HG03457 (cell line): Measurements from ENCODE around the gene ACOT2.

Experiments
- ATAC-seq: cut with Tn5 transposase; IDR thresholded peaks from one replicate; pipeline ENCODE4 v1.9.1; 2021; ENCODE audit warnings: moderate number of reproducible peaks; ENCODE audit not compliant: unreplicated experiment

Gene ACOT2

DNA sequence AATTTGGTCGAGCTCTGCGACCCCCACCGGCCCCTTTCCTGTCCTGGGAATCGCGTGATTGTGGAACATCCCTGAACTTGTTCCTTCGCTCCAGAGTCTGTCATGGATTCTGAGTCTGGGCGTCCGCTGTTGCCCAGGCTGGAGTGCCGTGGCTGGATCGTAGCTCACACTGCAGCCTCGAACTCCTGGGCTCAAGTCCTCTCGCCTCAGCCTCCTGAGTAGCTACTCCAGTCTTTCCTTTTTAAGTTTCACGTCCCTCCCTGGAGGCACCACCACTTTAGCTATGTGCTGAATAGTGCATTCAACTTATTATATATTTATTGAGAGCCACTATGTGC lies 44.0 kb downstream of the ACOT2 start:
- no peak for ATAC-seq

- ATAC-seq = no peak
Measured at GRCh38 chr14:73613419-73613963, 44.5 kb downstream of the ACOT2 start.

DNA sequence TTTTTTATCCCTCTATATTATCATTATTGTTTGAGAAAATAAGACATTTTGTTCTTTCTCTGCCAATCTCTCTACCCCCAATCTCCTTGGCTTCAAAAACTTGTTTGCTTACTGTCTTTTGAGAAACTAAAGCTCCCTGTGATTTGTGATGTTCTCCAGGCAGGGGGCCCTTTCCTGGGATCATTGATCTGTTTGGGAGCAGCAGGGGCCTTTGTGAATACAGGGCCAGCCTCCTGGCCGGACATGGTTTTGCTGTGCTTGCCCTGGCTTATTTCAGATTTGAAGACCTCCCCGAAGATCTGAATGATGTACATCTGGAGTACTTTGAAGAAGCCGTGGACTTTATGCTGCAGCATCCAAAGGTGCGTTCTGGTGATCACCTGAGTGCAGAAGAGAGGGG lies 47.8 kb downstream of the ACOT2 start:
- no peak for ATAC-seq

GRCh38 chr14:73619524-73619923 lies 50.5 kb downstream of the ACOT2 start:
- ATAC-seq = no peak

DNA sequence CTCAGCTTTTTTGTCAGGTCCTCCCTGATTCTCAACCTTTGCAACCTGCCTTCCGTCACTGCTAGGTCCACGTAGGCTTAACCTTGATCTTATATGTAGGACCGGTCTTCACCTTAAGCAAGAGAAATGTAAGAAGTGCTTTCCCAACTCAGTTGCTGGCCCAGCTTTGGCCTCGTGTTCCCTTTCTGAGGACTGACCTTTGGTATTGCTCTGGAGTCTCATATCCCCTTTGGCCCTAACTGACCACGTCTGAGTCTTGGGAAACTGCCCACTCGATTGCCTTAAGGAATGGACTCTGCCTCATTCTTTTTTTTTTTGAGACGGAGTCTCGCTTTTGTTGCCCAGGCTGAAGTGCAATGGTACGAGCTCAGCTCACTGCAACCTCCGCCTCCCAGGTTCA lies 51.3 kb downstream of the ACOT2 start:
- no peak for ATAC-seq

DNA sequence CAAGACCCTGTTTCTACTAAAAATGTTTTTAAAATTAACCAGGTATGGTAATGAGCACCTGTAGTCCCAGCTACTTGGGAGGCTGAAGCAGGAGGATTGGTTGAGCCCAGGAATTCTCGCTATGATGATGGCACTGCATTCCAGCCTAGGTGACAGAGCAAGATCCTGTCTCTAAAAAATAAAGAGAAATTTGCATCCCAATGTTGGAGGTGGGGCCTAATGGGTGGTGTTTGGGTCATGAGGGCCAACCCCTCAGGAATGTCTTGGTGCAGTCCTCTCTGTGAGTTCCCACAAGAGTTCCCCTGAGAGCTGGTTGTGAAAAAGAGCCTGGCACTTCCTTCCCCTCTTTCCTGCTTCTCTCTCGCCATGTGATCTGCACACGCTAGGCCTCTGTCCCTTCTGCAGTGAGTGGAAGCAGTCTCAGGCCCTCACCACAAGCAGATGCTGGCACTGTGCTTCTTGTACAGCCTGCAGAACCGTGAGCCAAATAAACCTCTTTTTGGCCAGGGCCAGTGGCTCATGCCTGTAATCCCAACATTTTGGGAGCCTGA lies 54.6 kb downstream of the ACOT2 start:
- no peak for ATAC-seq
